SU-DHL-6 (cell line): ENCODE data around the gene GTF2H3.

ENCODE experiments used
- CTCF ChIP-seq: fragments of 200-600 bp; sonication (generic); IDR thresholded peaks from one replicate; pipeline ENCODE4 v1.5.1; 2017; ENCODE audit warnings: antibody characterized with exemption, mild to moderate bottlenecking, low read length, moderate library complexity; ENCODE audit not compliant: insufficient read depth, poor library complexity, severe bottlenecking
- EZH2phosphoT487 ChIP-seq: fragments of 200-600 bp; sonication (generic), shearing (Covaris generic); conservative IDR thresholded peaks from 2 replicates; pipeline ENCODE4 v1.6.1; 2018; ENCODE audit warnings: mild to moderate bottlenecking, antibody characterized with exemption, low read length, moderate library complexity, mixed read lengths

GRCh38 chr12:123634142-123634561, 523 bp downstream of the GTF2H3 start:
- TF ChIP-seq EZH2phosphoT487, result no peak
- TF ChIP-seq CTCF, result no peak
